GM23338 (cell line): ENCODE results near the gene GRIK2. TPM values are rescaled to one million over a fixed set of nuclear protein-coding genes. Genes with fewer than 3 reads are reported as not detected.

Experiments
- ATAC-seq: fragments of 200-7000 bp; cut with Tn5 transposase; 3 replicates; pipeline ENCODE4 v1.9.1; 2020
- DNase-seq: peaks from one replicate; pipeline ENCODE4 v3.0.0-alpha.2; 2015; ENCODE audit warnings: low spot score
- H2AFZ ChIP-seq: fragments of 200-600 bp; sonication (generic); 2 replicates; pipeline ENCODE4 v1.8.0; 2016; ENCODE audit warnings: antibody characterized with exemption, mild to moderate bottlenecking, moderate library complexity
- H3F3A ChIP-seq: fragments of 200-600 bp; sonication (generic); replicated peaks from 2 replicates; pipeline ENCODE4 v1.8.0; 2017; ENCODE audit warnings: antibody characterized with exemption, mixed run types, low read depth
- H3K27ac ChIP-seq: fragments of 200-600 bp; sonication (generic); 2 replicates; pipeline ENCODE4 v1.6.1; 2016; ENCODE audit warnings: low read depth
- H3K27me3 ChIP-seq: fragments of 200-600 bp; sonication (generic); 2 replicates; pipeline ENCODE4 v1.8.0; 2016; ENCODE audit warnings: mild to moderate bottlenecking, mixed run types, moderate library complexity; ENCODE audit not compliant: insufficient read depth
- H3K36me3 ChIP-seq: fragments of 200-600 bp; sonication (generic); 2 replicates; pipeline ENCODE4 v1.8.0; 2016; ENCODE audit warnings: mild to moderate bottlenecking; ENCODE audit not compliant: insufficient read depth
- H3K4me1 ChIP-seq: fragments of 200-600 bp; sonication (generic); 2 replicates; pipeline ENCODE4 v1.8.0; 2016; ENCODE audit warnings: mild to moderate bottlenecking, moderate library complexity; ENCODE audit not compliant: insufficient read depth
- H3K4me2 ChIP-seq: fragments of 200-600 bp; sonication (generic); 2 replicates; pipeline ENCODE4 v1.7.1; 2017; ENCODE audit warnings: mixed run types
- H3K4me3 ChIP-seq: fragments of 200-600 bp; sonication (generic); 2 replicates; pipeline ENCODE4 v1.6.1; 2016; ENCODE audit warnings: mixed run types
- H3K79me2 ChIP-seq: fragments of 200-600 bp; sonication (generic); replicated peaks from 2 replicates; pipeline ENCODE4 v1.8.0; 2017; ENCODE audit warnings: mild to moderate bottlenecking; ENCODE audit not compliant: insufficient read depth
- H3K9me2 ChIP-seq: fragments of 200-600 bp; sonication (generic); 2 replicates; pipeline ENCODE4 v1.8.0; 2017; ENCODE audit not compliant: insufficient read depth
- H4K20me1 ChIP-seq: fragments of 200-600 bp; sonication (generic); replicated peaks from 2 replicates; pipeline ENCODE4 v1.8.0; 2017; ENCODE audit warnings: mild to moderate bottlenecking; ENCODE audit not compliant: insufficient read depth
- H3K27ac Mint-ChIP-seq: 2 replicates; pipeline ENCODE4 v1.8.0; 2020; ENCODE audit warnings: inconsistent platforms, mild to moderate bottlenecking, moderate library complexity, mixed read lengths
- H3K27me3 Mint-ChIP-seq: 3 replicates; pipeline ENCODE4 v1.8.0; 2022; ENCODE audit warnings: low read depth, mild to moderate bottlenecking, moderate library complexity, mixed read lengths, inconsistent platforms; ENCODE audit not compliant: insufficient read depth, poor library complexity
- H3K36me3 Mint-ChIP-seq: 3 replicates; pipeline ENCODE4 v1.8.0; 2021; ENCODE audit warnings: low read depth, mild to moderate bottlenecking, inconsistent platforms, moderate library complexity, mixed read lengths
- H3K4me1 Mint-ChIP-seq: 3 replicates; pipeline ENCODE4 v1.8.0; 2020; ENCODE audit warnings: mild to moderate bottlenecking, inconsistent platforms, mixed read lengths
- H3K4me3 Mint-ChIP-seq: 3 replicates; pipeline ENCODE4 v1.8.0; 2021; ENCODE audit warnings: moderate library complexity, mild to moderate bottlenecking, inconsistent platforms, mixed read lengths
- H3K9me3 Mint-ChIP-seq: 3 replicates; pipeline ENCODE4 v1.8.0; 2020; ENCODE audit warnings: moderate library complexity, mild to moderate bottlenecking, inconsistent platforms, mixed read lengths
- CREB1 ChIP-seq: fragments of 250-450 bp; sonication (Bioruptor Pico); IDR thresholded peaks from 2 replicates; pipeline ENCODE4 v1.5.0; 2020; ENCODE audit warnings: low read depth, mild to moderate bottlenecking, moderate library complexity
- CTCF ChIP-seq, 2 experiments: fragments of 200-600 bp in 1 of 2; sonication (generic) in 1 of 2; conservative IDR thresholded peaks; 2 replicates each; pipeline versions ENCODE4 v1.5.1 to v1.6.1; 2016 to 2017; ENCODE audit warnings: antibody characterized with exemption in 2 of 2, low read depth in 2 of 2, mild to moderate bottlenecking in 2 of 2, moderate library complexity in 1 of 2
- EZH2 ChIP-seq: fragments of 200-600 bp; sonication (generic); IDR thresholded peaks from one replicate; pipeline ENCODE4 v1.8.0; 2017; ENCODE audit warnings: antibody characterized with exemption, mild to moderate bottlenecking, low read depth; ENCODE audit not compliant: unreplicated experiment
- EZH2phosphoT487 ChIP-seq: fragments of 200-600 bp; sonication (generic); IDR thresholded peaks from one replicate; pipeline ENCODE4 v1.8.1; 2018; ENCODE audit warnings: antibody characterized with exemption; ENCODE audit not compliant: unreplicated experiment
- JUNB ChIP-seq: IDR thresholded peaks from one replicate; pipeline ENCODE4 v1.6.1; 2016; ENCODE audit warnings: antibody characterized with exemption; ENCODE audit not compliant: unreplicated experiment
- ZNF114 ChIP-seq: fragments of 250-450 bp; sonication (Bioruptor Pico); IDR thresholded peaks from 2 replicates; pipeline ENCODE4 v1.5.0; 2020; ENCODE audit warnings: mild to moderate bottlenecking, moderate library complexity
- ZNF331 ChIP-seq: fragments of 250-450 bp; sonication (Bioruptor Pico); IDR thresholded peaks from 2 replicates; pipeline ENCODE4 v1.5.0; 2020; ENCODE audit warnings: low read depth, mild to moderate bottlenecking, moderate library complexity
- polyA plus RNA-seq: library from polyadenylated mRNA; unstranded; fragments of >200 nt; fragmentation: Nextera tagmentation; extraction: Ambion mirVana; gene quantifications from 2 replicates; pipeline ENCODE4 v1.2.1, GENCODE V29; 2016
- total RNA-seq: library from RNA; depleted of rRNA; stranded (reverse); fragments of >200 nt; shearing (Covaris generic); gene quantifications from 2 replicates; pipeline ENCODE4 v1.2.3, GENCODE V29; 2014
- TF ChIP-seq, protein P1 (sequence below): fragments of 250-450 bp; sonication (Bioruptor Pico); IDR thresholded peaks from 2 replicates; pipeline ENCODE4 v1.5.0; 2020; ENCODE audit warnings: mild to moderate bottlenecking, moderate library complexity

GRIK2 gene
- total and polyA plus RNA-seq, 2 experiments from 2014 or later, result 0.73 to 3.0 TPM

GRCh38 chr6:101484781-101485180, 91.3 kb downstream of the GRIK2 start:
- no peaks in the 10 kb centered on the region for H3F3A ChIP-seq
- ATAC-seq (no peak), DNase-seq (no peak)
- no peaks in the 10 kb centered on the region for H4K20me1 ChIP-seq
- no peaks in the 10 kb centered on the region; the same call in 1 of the 2 replicates for H3K4me1 ChIP-seq
- no peaks in the 10 kb centered on the region for H3K27me3 ChIP-seq
- H3K4me3 ChIP-seq, result no peak overlapping the region
- H3K4me2 ChIP-seq, result no peak overlapping the region
- no peaks in the 10 kb centered on the region for H3K36me3 Mint-ChIP-seq
- no peaks in the 10 kb centered on the region for H3K79me2 ChIP-seq
- H3K36me3 ChIP-seq, result no peaks in the 10 kb centered on the region
- H3K27ac Mint-ChIP-seq, result no peak overlapping the region; the same call in 1 of the 2 replicates
- H2AFZ ChIP-seq, result no peak overlapping the region
- no peaks in the 10 kb centered on the region for H3K9me3 Mint-ChIP-seq
- H3K4me3 Mint-ChIP-seq, result no peak overlapping the region
- TF ChIP-seq ZNF114 (CRISPR knock-in tag) (no peak), EZH2 (no peak), EZH2phosphoT487 (no peak), CREB1 (CRISPR knock-in tag) (no peak)
- H3K27ac ChIP-seq, result no peak overlapping the region
- H3K4me1 Mint-ChIP-seq, result peaks cover 12% of the 10 kb centered on the region; the same call in 2 of the 3 replicates
- H3K9me2 ChIP-seq, result no peaks in the 10 kb centered on the region
- H3K27me3 Mint-ChIP-seq, result no peaks in the 10 kb centered on the region

DNA sequence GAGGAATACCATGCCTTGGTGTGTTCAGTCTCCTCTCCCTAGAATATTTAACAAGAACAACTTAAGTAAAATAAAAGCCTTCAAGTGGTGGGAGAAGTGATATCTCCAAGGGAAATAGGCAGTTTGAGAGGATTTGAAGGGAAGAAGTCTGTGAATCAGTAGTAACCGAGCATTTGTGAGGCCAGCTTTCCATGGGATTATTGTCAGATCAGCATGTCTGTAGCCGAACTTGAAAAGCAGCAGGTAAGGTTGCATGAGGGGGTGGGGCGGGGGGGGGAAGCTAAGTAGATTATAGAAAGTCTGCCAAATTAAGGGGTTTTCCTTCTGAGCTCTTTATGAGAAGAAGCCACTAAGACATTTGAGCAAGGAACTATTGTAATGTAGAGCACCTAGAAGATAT, 92.6 kb downstream of the GRIK2 start:
- H3K79me2 ChIP-seq, result no peaks in the 10 kb centered on the region
- no peak overlapping the region for H3K27ac ChIP-seq
- DNase-seq (no peak), ATAC-seq (peak; percentile 38; the same call in 1 of the 3 replicates)
- Mint-ChIP-seq H3K36me3 (no peaks in the 10 kb centered on the region), H3K9me3 (no peaks in the 10 kb centered on the region), H3K27ac (peak overlapping the region; percentile 85), H3K4me1 (peaks cover 14% of the 10 kb centered on the region; the same call in 2 of the 3 replicates), H3K27me3 (no peaks in the 10 kb centered on the region), H3K4me3 (no peak overlapping the region)
- no peaks in the 10 kb centered on the region for H4K20me1 ChIP-seq
- H3K36me3 ChIP-seq, result no peaks in the 10 kb centered on the region
- no peak overlapping the region for H3K4me2 ChIP-seq
- no peaks in the 10 kb centered on the region for H3K9me2 ChIP-seq
- TF ChIP-seq CREB1 (CRISPR knock-in tag), result no peak
- no peak for TF ChIP-seq CTCF (conservative IDR thresholded peaks at IDR 0.05; ENCODE audit: low read depth in 2 of 2)
- TF ChIP-seq, protein P1, sequence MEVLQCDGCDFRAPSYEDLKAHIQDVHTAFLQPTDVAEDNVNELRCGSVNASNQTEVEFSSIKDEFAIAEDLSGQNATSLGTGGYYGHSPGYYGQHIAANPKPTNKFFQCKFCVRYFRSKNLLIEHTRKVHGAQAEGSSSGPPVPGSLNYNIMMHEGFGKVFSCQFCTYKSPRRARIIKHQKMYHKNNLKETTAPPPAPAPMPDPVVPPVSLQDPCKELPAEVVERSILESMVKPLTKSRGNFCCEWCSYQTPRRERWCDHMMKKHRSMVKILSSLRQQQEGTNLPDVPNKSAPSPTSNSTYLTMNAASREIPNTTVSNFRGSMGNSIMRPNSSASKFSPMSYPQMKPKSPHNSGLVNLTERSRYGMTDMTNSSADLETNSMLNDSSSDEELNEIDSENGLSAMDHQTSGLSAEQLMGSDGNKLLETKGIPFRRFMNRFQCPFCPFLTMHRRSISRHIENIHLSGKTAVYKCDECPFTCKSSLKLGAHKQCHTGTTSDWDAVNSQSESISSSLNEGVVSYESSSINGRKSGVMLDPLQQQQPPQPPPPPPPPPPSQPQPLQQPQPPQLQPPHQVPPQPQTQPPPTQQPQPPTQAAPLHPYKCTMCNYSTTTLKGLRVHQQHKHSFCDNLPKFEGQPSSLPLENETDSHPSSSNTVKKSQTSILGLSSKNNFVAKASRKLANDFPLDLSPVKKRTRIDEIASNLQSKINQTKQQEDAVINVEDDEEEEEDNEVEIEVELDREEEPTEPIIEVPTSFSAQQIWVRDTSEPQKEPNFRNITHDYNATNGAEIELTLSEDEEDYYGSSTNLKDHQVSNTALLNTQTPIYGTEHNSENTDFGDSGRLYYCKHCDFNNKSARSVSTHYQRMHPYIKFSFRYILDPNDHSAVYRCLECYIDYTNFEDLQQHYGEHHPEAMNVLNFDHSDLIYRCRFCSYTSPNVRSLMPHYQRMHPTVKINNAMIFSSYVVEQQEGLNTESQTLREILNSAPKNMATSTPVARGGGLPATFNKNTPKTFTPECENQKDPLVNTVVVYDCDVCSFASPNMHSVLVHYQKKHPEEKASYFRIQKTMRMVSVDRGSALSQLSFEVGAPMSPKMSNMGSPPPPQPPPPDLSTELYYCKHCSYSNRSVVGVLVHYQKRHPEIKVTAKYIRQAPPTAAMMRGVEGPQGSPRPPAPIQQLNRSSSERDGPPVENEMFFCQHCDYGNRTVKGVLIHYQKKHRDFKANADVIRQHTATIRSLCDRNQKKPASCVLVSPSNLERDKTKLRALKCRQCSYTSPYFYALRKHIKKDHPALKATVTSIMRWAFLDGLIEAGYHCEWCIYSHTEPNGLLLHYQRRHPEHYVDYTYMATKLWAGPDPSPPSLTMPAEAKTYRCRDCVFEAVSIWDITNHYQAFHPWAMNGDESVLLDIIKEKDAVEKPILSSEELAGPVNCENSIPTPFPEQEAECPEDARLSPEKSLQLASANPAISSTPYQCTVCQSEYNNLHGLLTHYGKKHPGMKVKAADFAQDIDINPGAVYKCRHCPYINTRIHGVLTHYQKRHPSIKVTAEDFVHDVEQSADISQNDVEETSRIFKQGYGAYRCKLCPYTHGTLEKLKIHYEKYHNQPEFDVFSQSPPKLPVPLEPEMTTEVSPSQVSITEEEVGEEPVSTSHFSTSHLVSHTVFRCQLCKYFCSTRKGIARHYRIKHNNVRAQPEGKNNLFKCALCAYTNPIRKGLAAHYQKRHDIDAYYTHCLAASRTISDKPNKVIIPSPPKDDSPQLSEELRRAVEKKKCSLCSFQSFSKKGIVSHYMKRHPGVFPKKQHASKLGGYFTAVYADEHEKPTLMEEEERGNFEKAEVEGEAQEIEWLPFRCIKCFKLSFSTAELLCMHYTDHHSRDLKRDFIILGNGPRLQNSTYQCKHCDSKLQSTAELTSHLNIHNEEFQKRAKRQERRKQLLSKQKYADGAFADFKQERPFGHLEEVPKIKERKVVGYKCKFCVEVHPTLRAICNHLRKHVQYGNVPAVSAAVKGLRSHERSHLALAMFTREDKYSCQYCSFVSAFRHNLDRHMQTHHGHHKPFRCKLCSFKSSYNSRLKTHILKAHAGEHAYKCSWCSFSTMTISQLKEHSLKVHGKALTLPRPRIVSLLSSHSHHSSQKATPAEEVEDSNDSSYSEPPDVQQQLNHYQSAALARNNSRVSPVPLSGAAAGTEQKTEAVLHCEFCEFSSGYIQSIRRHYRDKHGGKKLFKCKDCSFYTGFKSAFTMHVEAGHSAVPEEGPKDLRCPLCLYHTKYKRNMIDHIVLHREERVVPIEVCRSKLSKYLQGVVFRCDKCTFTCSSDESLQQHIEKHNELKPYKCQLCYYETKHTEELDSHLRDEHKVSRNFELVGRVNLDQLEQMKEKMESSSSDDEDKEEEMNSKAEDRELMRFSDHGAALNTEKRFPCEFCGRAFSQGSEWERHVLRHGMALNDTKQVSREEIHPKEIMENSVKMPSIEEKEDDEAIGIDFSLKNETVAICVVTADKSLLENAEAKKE (CRISPR knock-in tag), result no peak
- no peak for TF ChIP-seq JUNB
- TF ChIP-seq EZH2, result no peak
- no peak for TF ChIP-seq ZNF331 (CRISPR knock-in tag)
- H3K27me3 ChIP-seq, result no peaks in the 10 kb centered on the region
- no peaks in the 10 kb centered on the region; the same call in 1 of the 2 replicates for H3K4me1 ChIP-seq
- no peak overlapping the region for H3K4me3 ChIP-seq
- no peak overlapping the region for H2AFZ ChIP-seq
- no peaks in the 10 kb centered on the region for H3F3A ChIP-seq
